ENCODE measurements around the gene ANO10.
"Not testable (repeated sequence)": the region's sequence is repeated elsewhere in the genome, so short reads cannot be mapped to it uniquely, and the experiment has no call there.

The ANO10 gene

GRCh38 chr3:43565661-43566341, 56.0 kb downstream of the ANO10 start:
- DNase-seq: not testable (repeated sequence)

- DNase-seq: no peak
Measured at GRCh38 chr3:43559961-43560360, 61.9 kb downstream of the ANO10 start.

- DNase-seq: no peak
Measured at GRCh38 chr3:43558171-43558570, 63.6 kb downstream of the ANO10 start.

GRCh38 chr3:43549626-43550290, 72.1 kb downstream of the ANO10 start:
- no peak for DNase-seq

GRCh38 chr3:43544277-43544676, 77.5 kb downstream of the ANO10 start:
- DNase-seq: not testable (repeated sequence)

GRCh38 chr3:43542328-43543043, 79.3 kb downstream of the ANO10 start:
- no peak for DNase-seq

GRCh38 chr3:43540624-43541023, 81.2 kb downstream of the ANO10 start:
- no peak for DNase-seq

- no peak for DNase-seq
Measured at GRCh38 chr3:43539321-43539720, 82.5 kb downstream of the ANO10 start.

- no peak for DNase-seq
Measured at GRCh38 chr3:43537225-43537624, 84.6 kb downstream of the ANO10 start.

- DNase-seq: no peak
Measured at GRCh38 chr3:43534675-43535074, 87.1 kb downstream of the ANO10 start.

- DNase-seq: no peak
Measured at GRCh38 chr3:43533009-43533408, 88.8 kb downstream of the ANO10 start.

- DNase-seq: no peak
Measured at GRCh38 chr3:43531835-43532234, 90.0 kb downstream of the ANO10 start.

- DNase-seq: no peak
Measured at GRCh38 chr3:43528498-43529099, 93.2 kb downstream of the ANO10 start.

GRCh38 chr3:43526956-43527355, 94.9 kb downstream of the ANO10 start:
- DNase-seq: no peak

GRCh38 chr3:43525941-43526607, 95.7 kb downstream of the ANO10 start:
- no peak for DNase-seq

- DNase-seq: no peak
Measured at GRCh38 chr3:43525386-43525785, 96.4 kb downstream of the ANO10 start.

GRCh38 chr3:43523454-43524053, 98.3 kb downstream of the ANO10 start:
- DNase-seq: no peak

- no peak for DNase-seq
Measured at GRCh38 chr3:43522727-43523362, 99.0 kb downstream of the ANO10 start.

- DNase-seq: no peak
Measured at GRCh38 chr3:43521941-43522340, 99.9 kb downstream of the ANO10 start.

- not testable (repeated sequence) for DNase-seq
Measured at GRCh38 chr3:43518515-43518914, 103.3 kb downstream of the ANO10 start.

- no peak for DNase-seq
Measured at GRCh38 chr3:43515970-43516635, 105.7 kb downstream of the ANO10 start.

All from CD4-positive, alpha-beta T cell treated with Interleukin-15 for 1 hour (primary cell).